Neural cell (in vitro differentiated cells): ENCODE measurements around the gene USP4.

Source experiments
- EP300 ChIP-seq: fragments of 450-650 bp; conservative IDR thresholded peaks from 2 replicates; pipeline ENCODE4 v1.6.1; 2014; ENCODE audit warnings: antibody characterized with exemption, mild to moderate bottlenecking, moderate library complexity; ENCODE audit not compliant: poor library complexity, severe bottlenecking
- MXI1 ChIP-seq: fragments of 450-650 bp; conservative IDR thresholded peaks from 2 replicates; pipeline ENCODE4 v1.6.1; 2014; ENCODE audit warnings: antibody characterized with exemption, mild to moderate bottlenecking; ENCODE audit not compliant: poor library complexity, severe bottlenecking
- POLR2AphosphoS5 ChIP-seq: IDR thresholded peaks from 2 replicates; pipeline ENCODE4 v1.6.1; 2012
- TAF1 ChIP-seq: IDR thresholded peaks from 2 replicates; pipeline ENCODE4 v1.6.1; 2012; ENCODE audit warnings: low read depth
- TF ChIP-seq, protein P1 (sequence below): fragments of 450-650 bp; IDR thresholded peaks from 2 replicates; pipeline ENCODE4 v1.5.1; 2014; ENCODE audit warnings: antibody characterized with exemption, mild to moderate bottlenecking, moderate library complexity; ENCODE audit not compliant: poor library complexity, severe bottlenecking
- TF ChIP-seq, protein P2 (sequence below): IDR thresholded peaks from 2 replicates; pipeline ENCODE4 v1.6.1; 2012; ENCODE audit warnings: borderline replicate concordance

DNA sequence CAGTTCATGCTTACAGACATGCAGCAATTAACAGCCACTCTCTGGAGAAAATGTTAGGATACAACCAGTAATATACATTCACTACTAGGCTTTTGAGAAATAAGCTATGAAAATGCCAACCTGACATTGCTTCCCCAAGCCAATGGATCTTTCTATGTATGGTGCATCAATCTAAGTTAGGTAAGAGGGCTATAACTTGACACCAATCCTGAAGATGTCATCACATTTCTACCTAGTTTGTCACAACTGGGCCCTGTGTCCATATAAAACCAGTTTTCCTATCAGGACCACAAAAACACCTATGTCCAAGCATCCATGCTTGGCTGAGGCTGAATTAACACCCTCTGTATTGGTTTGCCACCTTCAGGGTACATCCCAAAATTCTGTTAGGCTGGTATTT lies 32.1 kb upstream of the USP4 start:
- TF ChIP-seq, protein P1, sequence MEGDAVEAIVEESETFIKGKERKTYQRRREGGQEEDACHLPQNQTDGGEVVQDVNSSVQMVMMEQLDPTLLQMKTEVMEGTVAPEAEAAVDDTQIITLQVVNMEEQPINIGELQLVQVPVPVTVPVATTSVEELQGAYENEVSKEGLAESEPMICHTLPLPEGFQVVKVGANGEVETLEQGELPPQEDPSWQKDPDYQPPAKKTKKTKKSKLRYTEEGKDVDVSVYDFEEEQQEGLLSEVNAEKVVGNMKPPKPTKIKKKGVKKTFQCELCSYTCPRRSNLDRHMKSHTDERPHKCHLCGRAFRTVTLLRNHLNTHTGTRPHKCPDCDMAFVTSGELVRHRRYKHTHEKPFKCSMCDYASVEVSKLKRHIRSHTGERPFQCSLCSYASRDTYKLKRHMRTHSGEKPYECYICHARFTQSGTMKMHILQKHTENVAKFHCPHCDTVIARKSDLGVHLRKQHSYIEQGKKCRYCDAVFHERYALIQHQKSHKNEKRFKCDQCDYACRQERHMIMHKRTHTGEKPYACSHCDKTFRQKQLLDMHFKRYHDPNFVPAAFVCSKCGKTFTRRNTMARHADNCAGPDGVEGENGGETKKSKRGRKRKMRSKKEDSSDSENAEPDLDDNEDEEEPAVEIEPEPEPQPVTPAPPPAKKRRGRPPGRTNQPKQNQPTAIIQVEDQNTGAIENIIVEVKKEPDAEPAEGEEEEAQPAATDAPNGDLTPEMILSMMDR: no peak
- TF ChIP-seq, protein P2, sequence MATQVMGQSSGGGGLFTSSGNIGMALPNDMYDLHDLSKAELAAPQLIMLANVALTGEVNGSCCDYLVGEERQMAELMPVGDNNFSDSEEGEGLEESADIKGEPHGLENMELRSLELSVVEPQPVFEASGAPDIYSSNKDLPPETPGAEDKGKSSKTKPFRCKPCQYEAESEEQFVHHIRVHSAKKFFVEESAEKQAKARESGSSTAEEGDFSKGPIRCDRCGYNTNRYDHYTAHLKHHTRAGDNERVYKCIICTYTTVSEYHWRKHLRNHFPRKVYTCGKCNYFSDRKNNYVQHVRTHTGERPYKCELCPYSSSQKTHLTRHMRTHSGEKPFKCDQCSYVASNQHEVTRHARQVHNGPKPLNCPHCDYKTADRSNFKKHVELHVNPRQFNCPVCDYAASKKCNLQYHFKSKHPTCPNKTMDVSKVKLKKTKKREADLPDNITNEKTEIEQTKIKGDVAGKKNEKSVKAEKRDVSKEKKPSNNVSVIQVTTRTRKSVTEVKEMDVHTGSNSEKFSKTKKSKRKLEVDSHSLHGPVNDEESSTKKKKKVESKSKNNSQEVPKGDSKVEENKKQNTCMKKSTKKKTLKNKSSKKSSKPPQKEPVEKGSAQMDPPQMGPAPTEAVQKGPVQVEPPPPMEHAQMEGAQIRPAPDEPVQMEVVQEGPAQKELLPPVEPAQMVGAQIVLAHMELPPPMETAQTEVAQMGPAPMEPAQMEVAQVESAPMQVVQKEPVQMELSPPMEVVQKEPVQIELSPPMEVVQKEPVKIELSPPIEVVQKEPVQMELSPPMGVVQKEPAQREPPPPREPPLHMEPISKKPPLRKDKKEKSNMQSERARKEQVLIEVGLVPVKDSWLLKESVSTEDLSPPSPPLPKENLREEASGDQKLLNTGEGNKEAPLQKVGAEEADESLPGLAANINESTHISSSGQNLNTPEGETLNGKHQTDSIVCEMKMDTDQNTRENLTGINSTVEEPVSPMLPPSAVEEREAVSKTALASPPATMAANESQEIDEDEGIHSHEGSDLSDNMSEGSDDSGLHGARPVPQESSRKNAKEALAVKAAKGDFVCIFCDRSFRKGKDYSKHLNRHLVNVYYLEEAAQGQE: no peak
- TF ChIP-seq TAF1 (no peak), POLR2AphosphoS5 (no peak), EP300 (no peak), MXI1 (no peak)
